Trophoblast cell (in vitro differentiated cells and primary cell): ENCODE results near the gene FBXL17.

Experiments
- DNase-seq, 2 donors: peaks; one replicate each; pipeline ENCODE4 v3.0.0-alpha.2; 2016
- H2AFZ ChIP-seq: 2 replicates; pipeline ENCODE4 v1.6.1; 2013; ENCODE audit warnings: low read length, moderate library complexity, mild to moderate bottlenecking; ENCODE audit not compliant: insufficient read depth, poor library complexity
- H2AK5ac ChIP-seq: 2 replicates; pipeline ENCODE4 v1.6.1; 2013; ENCODE audit warnings: mild to moderate bottlenecking, low read length
- H2BK120ac ChIP-seq: 2 replicates; pipeline ENCODE4 v1.6.1; 2013; ENCODE audit warnings: low read length, mild to moderate bottlenecking, moderate library complexity; ENCODE audit not compliant: insufficient read depth, poor library complexity
- H2BK12ac ChIP-seq: 2 replicates; pipeline ENCODE4 v1.6.1; 2013; ENCODE audit warnings: mild to moderate bottlenecking, low read length, moderate library complexity
- H2BK5ac ChIP-seq: 2 replicates; pipeline ENCODE4 v1.6.1; 2013; ENCODE audit warnings: low read length, low read depth, moderate library complexity, mild to moderate bottlenecking; ENCODE audit not compliant: poor library complexity
- H3K14ac ChIP-seq: 2 replicates; pipeline ENCODE4 v1.6.1; 2013; ENCODE audit warnings: mild to moderate bottlenecking, low read length
- H3K18ac ChIP-seq: 2 replicates; pipeline ENCODE4 v1.6.1; 2013; ENCODE audit warnings: mild to moderate bottlenecking, low read length
- H3K23ac ChIP-seq: 2 replicates; pipeline ENCODE4 v1.6.1; 2013; ENCODE audit warnings: low read length
- H3K27ac ChIP-seq: 2 replicates; pipeline ENCODE4 v1.5.1; 2013; ENCODE audit warnings: low read depth, mild to moderate bottlenecking, inconsistent platforms, low read length, moderate library complexity
- H3K27me3 ChIP-seq: 2 replicates; pipeline ENCODE4 v1.6.1; 2013; ENCODE audit warnings: inconsistent platforms, mild to moderate bottlenecking, low read length, moderate library complexity; ENCODE audit not compliant: insufficient read depth
- H3K36me3 ChIP-seq, 2 experiments: 1 replicate in 1 of 2; 2 replicates in 1 of 2; pipeline ENCODE4 v1.6.1; 2013; ENCODE audit warnings: low read length in 2 of 2, mild to moderate bottlenecking in 2 of 2, moderate library complexity in 1 of 2; ENCODE audit not compliant: insufficient read depth in 2 of 2, control insufficient read depth in 1 of 2
- H3K4ac ChIP-seq: 2 replicates; pipeline ENCODE4 v1.6.1; 2013; ENCODE audit warnings: low read depth, mild to moderate bottlenecking, low read length, moderate library complexity
- H3K4me1 ChIP-seq, 2 experiments: 1 replicate in 1 of 2; 2 replicates in 1 of 2; pipeline ENCODE4 v1.6.1; 2013; ENCODE audit warnings: low read length in 2 of 2, mild to moderate bottlenecking in 2 of 2, moderate library complexity in 1 of 2; ENCODE audit not compliant: insufficient read depth in 2 of 2, control insufficient read depth in 1 of 2
- H3K4me2 ChIP-seq: 2 replicates; pipeline ENCODE4 v1.6.1; 2013; ENCODE audit warnings: inconsistent platforms, mild to moderate bottlenecking, low read length, moderate library complexity
- H3K4me3 ChIP-seq: 2 replicates; pipeline ENCODE4 v1.5.1; 2013; ENCODE audit warnings: mild to moderate bottlenecking, low read depth, low read length, inconsistent platforms
- H3K79me1 ChIP-seq: one replicate; pipeline ENCODE4 v1.6.1; 2013; ENCODE audit warnings: low read length
- H3K79me2 ChIP-seq: 2 replicates; pipeline ENCODE4 v1.6.1; 2013; ENCODE audit warnings: low read length, mild to moderate bottlenecking; ENCODE audit not compliant: control insufficient read depth, insufficient read depth, poor library complexity
- H3K9ac ChIP-seq: 2 replicates; pipeline ENCODE4 v1.6.1; 2013; ENCODE audit warnings: mild to moderate bottlenecking, low read length
- H3K9me3 ChIP-seq: 2 replicates; pipeline ENCODE4 v1.6.1; 2013; ENCODE audit warnings: low read depth, mild to moderate bottlenecking, control low read depth, inconsistent platforms, low read length; ENCODE audit not compliant: insufficient read depth
- H4K12ac ChIP-seq: 2 replicates; pipeline ENCODE4 v1.6.1; 2013; ENCODE audit warnings: low read depth, mild to moderate bottlenecking, low read length, moderate library complexity
- H4K8ac ChIP-seq: 2 replicates; pipeline ENCODE4 v1.6.1; 2013; ENCODE audit warnings: low read depth, mild to moderate bottlenecking, low read length, moderate library complexity
- H4K91ac ChIP-seq: one replicate; pipeline ENCODE4 v1.6.1; 2013; ENCODE audit warnings: low read depth, mild to moderate bottlenecking, low read length, moderate library complexity
- WGBS: extraction: QIAGEN DNeasy Blood & Tissue Kit; methylation state at CpG from one replicate; pipeline ENCODE4 v1.1.7; 2013; ENCODE audit warnings: missing lambda C conversion rate; ENCODE audit not compliant: insufficient read length, insufficient coverage; ENCODE audit errors: extremely low coverage; 5-methylcytosine and 5-hydroxymethylcytosine counted together

Gene FBXL17

DNA sequence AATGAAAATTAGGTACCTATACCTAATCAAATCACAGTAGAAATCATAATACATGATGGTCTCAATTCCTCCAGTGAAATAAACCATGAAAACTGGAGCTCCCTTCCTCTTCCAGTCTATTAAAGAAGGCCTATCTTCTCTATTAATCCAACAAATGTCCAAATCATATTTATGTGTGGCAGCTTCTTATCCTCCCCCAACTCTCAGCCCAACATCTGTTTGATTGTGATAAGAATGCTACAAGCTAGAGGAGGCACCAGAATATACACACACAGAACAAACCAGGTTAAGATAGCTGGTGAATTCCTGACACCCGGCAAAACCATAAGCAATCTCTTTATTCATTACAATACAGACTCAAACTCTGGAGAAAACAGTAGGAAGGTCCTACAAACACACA lies 110.8 kb downstream of the FBXL17 start:
- WGBS: no CpG with 5 or more reads among the region's 1 CpG

DNA sequence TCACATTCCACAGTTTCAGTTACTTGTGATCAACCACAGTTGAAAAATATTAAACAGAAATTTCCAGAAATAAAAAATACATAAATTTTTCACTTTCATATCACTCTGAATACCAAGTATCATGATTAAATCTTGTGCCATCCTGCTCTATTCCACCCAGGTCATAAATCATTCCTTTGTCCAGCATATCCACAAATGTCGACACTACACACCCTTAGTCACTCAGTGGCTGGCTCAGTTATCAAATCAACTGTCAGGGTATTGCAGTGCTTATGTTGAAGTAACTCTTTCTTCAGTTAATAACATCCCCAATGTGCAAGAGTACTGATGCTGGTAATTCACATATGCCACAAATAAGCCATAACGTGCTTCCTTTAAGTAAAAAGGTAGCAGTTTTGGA lies 115.7 kb downstream of the FBXL17 start:
- Histone ChIP-seq H3K9ac (no peak overlapping the region), H2AFZ (no peak overlapping the region), H3K4me1 (no peaks in the 10 kb centered on the region), H3K27me3 (no peaks in the 10 kb centered on the region), H3K4me2 (no peak overlapping the region), H3K9me3 (no peaks in the 10 kb centered on the region), H4K91ac (no peak overlapping the region), H3K36me3 (no peaks in the 10 kb centered on the region), H3K27ac (no peak overlapping the region), H3K18ac (no peak overlapping the region), H3K79me1 (no peaks in the 10 kb centered on the region), H2BK5ac (no peak overlapping the region), H3K23ac (no peak overlapping the region), H3K14ac (no peak overlapping the region), H2AK5ac (no peak overlapping the region), H3K4me3 (no peak overlapping the region), H4K8ac (no peak overlapping the region), H3K4ac (no peak overlapping the region), H2BK12ac (no peak overlapping the region), H2BK120ac (no peak overlapping the region), H4K12ac (no peak overlapping the region), H3K79me2 (no peaks in the 10 kb centered on the region)
- DNase-seq: no peak
- no CpG with 5 or more reads among the region's 2 CpGs for WGBS

More for the DNA sequence above, 110.8 kb downstream of the FBXL17 start:
- H3K36me3 ChIP-seq: no peaks in the 10 kb centered on the region
- no peak overlapping the region for H3K18ac ChIP-seq
- no peak overlapping the region for H3K4me2 ChIP-seq
- no peak overlapping the region for H4K12ac ChIP-seq
- no peak overlapping the region for H2AFZ ChIP-seq
- no peak for DNase-seq
- no peak overlapping the region for H3K27ac ChIP-seq
- no peak overlapping the region for H3K23ac ChIP-seq
- no peak overlapping the region for H3K4me3 ChIP-seq
- no peak overlapping the region for H4K8ac ChIP-seq
- no peaks in the 10 kb centered on the region for H3K79me1 ChIP-seq
- H2BK12ac ChIP-seq: no peak overlapping the region
- no peaks in the 10 kb centered on the region for H3K4me1 ChIP-seq
- no peaks in the 10 kb centered on the region for H3K79me2 ChIP-seq
- H3K27me3 ChIP-seq: no peaks in the 10 kb centered on the region
- no peak overlapping the region for H3K4ac ChIP-seq
- H2BK5ac ChIP-seq: no peak overlapping the region
- no peak overlapping the region for H4K91ac ChIP-seq
- H3K9ac ChIP-seq: no peak overlapping the region
- H3K9me3 ChIP-seq: no peaks in the 10 kb centered on the region
- H2BK120ac ChIP-seq: no peak overlapping the region
- H2AK5ac ChIP-seq: no peak overlapping the region
- no peak overlapping the region for H3K14ac ChIP-seq

DNA sequence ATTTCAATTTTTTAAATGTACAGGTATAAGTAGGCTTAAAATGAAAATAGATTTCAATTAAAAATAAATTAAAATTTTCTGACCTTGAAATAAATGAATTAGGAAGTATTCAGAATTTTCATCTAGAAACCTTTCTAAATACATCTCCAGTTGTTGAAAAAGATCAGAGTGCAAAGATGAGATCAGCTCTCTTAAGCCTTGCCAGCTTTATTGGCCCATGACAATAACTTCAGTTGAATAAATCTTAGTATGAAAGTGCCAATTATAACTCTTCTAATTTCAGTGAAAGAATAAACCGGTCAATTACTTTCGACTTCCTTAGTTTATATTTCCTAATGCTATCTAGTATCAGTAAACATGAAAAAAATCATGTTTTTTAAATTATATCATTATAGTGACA lies 117.4 kb downstream of the FBXL17 start:
- H2AK5ac ChIP-seq: no peak overlapping the region
- H3K23ac ChIP-seq: no peak overlapping the region
- no CpG with 5 or more reads among the region's 2 CpGs for WGBS
- no peaks in the 10 kb centered on the region for H3K79me2 ChIP-seq
- H3K9ac ChIP-seq: no peak overlapping the region
- no peak overlapping the region for H2BK120ac ChIP-seq
- H4K12ac ChIP-seq: no peak overlapping the region
- no peak overlapping the region for H3K4me2 ChIP-seq
- H3K79me1 ChIP-seq: no peaks in the 10 kb centered on the region
- H2BK12ac ChIP-seq: no peak overlapping the region
- H3K27me3 ChIP-seq: no peaks in the 10 kb centered on the region
- no peak overlapping the region for H3K27ac ChIP-seq
- H3K18ac ChIP-seq: no peak overlapping the region
- no peak overlapping the region for H4K91ac ChIP-seq
- no peak overlapping the region for H4K8ac ChIP-seq
- H3K9me3 ChIP-seq: no peaks in the 10 kb centered on the region
- no peak overlapping the region for H3K4ac ChIP-seq
- H3K14ac ChIP-seq: no peak overlapping the region
- H3K4me1 ChIP-seq: no peaks in the 10 kb centered on the region
- H2BK5ac ChIP-seq: no peak overlapping the region
- no peak for DNase-seq
- H2AFZ ChIP-seq: no peak overlapping the region
- H3K36me3 ChIP-seq: no peaks in the 10 kb centered on the region
- H3K4me3 ChIP-seq: no peak overlapping the region

DNA sequence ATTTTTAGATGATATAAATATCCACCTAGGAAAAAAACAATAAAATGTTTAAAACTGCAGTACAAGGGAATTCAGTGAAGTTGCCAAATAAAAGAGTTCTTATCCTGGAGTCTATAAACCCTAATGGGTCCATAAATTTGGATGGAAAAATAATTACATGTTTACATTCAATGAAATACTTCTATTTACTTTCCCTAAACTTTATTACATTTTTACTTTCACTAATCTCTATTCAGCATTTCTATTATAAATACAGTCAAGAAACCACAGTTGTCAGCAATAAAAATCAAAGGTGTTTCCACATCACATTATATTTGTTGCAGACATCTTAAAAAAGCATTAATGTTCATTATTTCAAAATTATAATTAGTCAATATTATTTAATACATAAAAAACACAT lies 118.6 kb downstream of the FBXL17 start:
- Histone ChIP-seq H3K27me3 (no peaks in the 10 kb centered on the region), H3K23ac (no peak overlapping the region), H3K9ac (no peak overlapping the region), H4K8ac (no peak overlapping the region), H3K4ac (no peak overlapping the region), H3K79me2 (no peaks in the 10 kb centered on the region), H3K18ac (no peak overlapping the region), H3K9me3 (no peaks in the 10 kb centered on the region), H4K91ac (no peak overlapping the region), H2AK5ac (no peak overlapping the region), H3K4me3 (no peak overlapping the region), H2BK12ac (no peak overlapping the region), H3K79me1 (no peaks in the 10 kb centered on the region), H3K4me2 (no peak overlapping the region), H3K4me1 (no peaks in the 10 kb centered on the region), H2BK120ac (no peak overlapping the region), H2AFZ (no peak overlapping the region), H3K27ac (no peak overlapping the region), H3K36me3 (no peaks in the 10 kb centered on the region), H3K14ac (no peak overlapping the region), H4K12ac (no peak overlapping the region), H2BK5ac (no peak overlapping the region)
- DNase-seq: no peak

DNA sequence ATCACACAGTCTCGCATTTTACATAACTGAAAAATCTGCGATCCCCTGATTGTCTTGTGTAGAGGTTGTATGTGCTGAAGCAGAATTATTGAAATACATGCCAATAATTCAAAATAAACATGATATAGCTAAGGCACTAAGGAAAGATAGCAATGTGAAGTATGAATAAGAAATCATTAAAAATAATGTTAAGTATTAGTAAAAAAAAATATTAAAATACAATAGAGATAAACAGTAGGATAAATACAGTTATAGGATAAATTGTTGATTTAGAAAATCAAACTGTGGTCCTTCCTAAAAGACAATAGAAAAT lies 121.1 kb downstream of the FBXL17 start:
- H3K36me3 ChIP-seq: no peaks in the 10 kb centered on the region
- H2BK5ac ChIP-seq: no peak overlapping the region

More for the DNA sequence above, 121.1 kb downstream of the FBXL17 start:
- Histone ChIP-seq H4K8ac (no peak overlapping the region), H3K4me1 (no peaks in the 10 kb centered on the region), H2BK12ac (no peak overlapping the region), H3K79me2 (no peaks in the 10 kb centered on the region), H3K23ac (no peak overlapping the region), H3K4ac (no peak overlapping the region), H3K27me3 (no peaks in the 10 kb centered on the region), H4K91ac (no peak overlapping the region), H3K4me3 (no peak overlapping the region), H3K18ac (no peak overlapping the region), H3K9me3 (no peaks in the 10 kb centered on the region), H4K12ac (no peak overlapping the region), H3K4me2 (no peak overlapping the region), H3K79me1 (no peaks in the 10 kb centered on the region), H2AK5ac (no peak overlapping the region), H3K14ac (no peak overlapping the region), H3K27ac (no peak overlapping the region), H3K9ac (no peak overlapping the region), H2BK120ac (no peak overlapping the region), H2AFZ (no peak overlapping the region)
- DNase-seq: no peak
- WGBS: no CpG with 5 or more reads among the region's 2 CpGs
